ENCODE data around the gene SEC14L6.
"Not testable (repeated sequence)": the region's sequence is repeated elsewhere in the genome, so short reads cannot be mapped to it uniquely, and the experiment has no call there.

Gene SEC14L6

GRCh38 chr22:30546616-30547015, at the start of gene SEC14L6:
TSS of gene SEC14L6 (minus strand) at chr22:30546741. CDS start at chr22:30546682, 59 bp downstream.
- DNase-seq, result no peak

GRCh38 chr22:30596199-30596598, 49.7 kb upstream of the SEC14L6 start:
- DNase-seq, result no peak

GRCh38 chr22:30592360-30592713, 45.8 kb upstream of the SEC14L6 start:
- DNase-seq, result not testable (repeated sequence)

- DNase-seq, result peak; percentile 89 to 99 (median 95)
These were observed 45.2 kb upstream of the SEC14L6 start, which contains the start of gene PES1 for GRCh38 chr22:30591588-30592359. TSS of gene PES1 (minus strand) at chr22:30591910. CDS start at chr22:30591833, 77 bp downstream.

- DNase-seq, result no peak
These were observed 44.6 kb upstream of the SEC14L6 start for GRCh38 chr22:30591191-30591587.

- no peak for DNase-seq
These were observed 39.9 kb upstream of the SEC14L6 start for GRCh38 chr22:30586414-30586813.

GRCh38 chr22:30584441-30584840, 37.9 kb upstream of the SEC14L6 start:
- DNase-seq, result no peak

- DNase-seq, result no peak
These were observed 36.4 kb upstream of the SEC14L6 start for GRCh38 chr22:30582788-30583545.

- DNase-seq, result no peak
These were observed 35.5 kb upstream of the SEC14L6 start for GRCh38 chr22:30582051-30582450.

- no peak for DNase-seq
These were observed 34.4 kb upstream of the SEC14L6 start for GRCh38 chr22:30580896-30581295.

- DNase-seq, result no peak
These were observed 31.9 kb upstream of the SEC14L6 start for GRCh38 chr22:30578481-30578880.

GRCh38 chr22:30575859-30576258, 29.3 kb upstream of the SEC14L6 start:
- DNase-seq, result no peak

- no peak for DNase-seq
These were observed 28.6 kb upstream of the SEC14L6 start for GRCh38 chr22:30574997-30575671.

- no peak for DNase-seq
These were observed 27.8 kb upstream of the SEC14L6 start, which contains the start of gene GAL3ST1 for GRCh38 chr22:30574095-30574981. TSS of gene GAL3ST1 (minus strand) at chr22:30574665. CDS start at chr22:30557392, 17,273 bp downstream.

GRCh38 chr22:30573594-30574094, 27.1 kb upstream of the SEC14L6 start:
- DNase-seq, result no peak

- DNase-seq, result no peak
These were observed 26.5 kb upstream of the SEC14L6 start for GRCh38 chr22:30572840-30573593.

- DNase-seq, result no peak
These were observed 25.7 kb upstream of the SEC14L6 start for GRCh38 chr22:30572210-30572609.

- DNase-seq, result no peak
These were observed 23.2 kb upstream of the SEC14L6 start for GRCh38 chr22:30569674-30570202.

GRCh38 chr22:30568137-30568805, 21.7 kb upstream of the SEC14L6 start:
- no peak for DNase-seq

- DNase-seq, result not testable (repeated sequence)
These were observed 20.7 kb upstream of the SEC14L6 start for GRCh38 chr22:30567277-30567676.
